Mucosa of gallbladder (tissue), 1 donor: ENCODE results near the gene INSIG2. TPM values are rescaled to one million over a fixed set of nuclear protein-coding genes. Genes with fewer than 3 reads are reported as not detected.

Experiments
- DNase-seq: peaks from one replicate; pipeline ENCODE4 v3.0.0-alpha.2; 2020; ENCODE audit warnings: low spot score
- total RNA-seq: library from RNA; stranded (reverse); gene quantifications from one replicate; pipeline ENCODE4 v1.2.1, GENCODE V29; 2021
- donor health status: DM: no; HTN: no; CAD: no.

INSIG2 gene
- total RNA-seq, 1 donor from 2014 or later: 42.7 TPM

- no peak for DNase-seq
Measured at GRCh38 chr2:118127250-118127649, 39.0 kb downstream of the INSIG2 start.

GRCh38 chr2:118128826-118129225, 40.6 kb downstream of the INSIG2 start:
- DNase-seq: no peak

GRCh38 chr2:118130385-118130784, 42.1 kb downstream of the INSIG2 start:
- no peak for DNase-seq

GRCh38 chr2:118131771-118132170, 43.5 kb downstream of the INSIG2 start:
- no peak for DNase-seq

- DNase-seq: no peak
Measured at GRCh38 chr2:118133916-118134315, 45.6 kb downstream of the INSIG2 start.

- DNase-seq: no peak
Measured at GRCh38 chr2:118134650-118135049, 46.4 kb downstream of the INSIG2 start.

- DNase-seq: no peak
Measured at GRCh38 chr2:118145207-118145606, 56.9 kb downstream of the INSIG2 start.

- no peak for DNase-seq
Measured at GRCh38 chr2:118145806-118146205, 57.5 kb downstream of the INSIG2 start.

- DNase-seq: no peak
Measured at GRCh38 chr2:118146315-118147283, 58.3 kb downstream of the INSIG2 start.

- DNase-seq: no peak
Measured at GRCh38 chr2:118148133-118148532, 59.9 kb downstream of the INSIG2 start.

GRCh38 chr2:118148809-118149208, 60.5 kb downstream of the INSIG2 start:
- DNase-seq: no peak

GRCh38 chr2:118150294-118150693, 62.0 kb downstream of the INSIG2 start:
- DNase-seq: no peak

GRCh38 chr2:118151831-118152230, 63.6 kb downstream of the INSIG2 start:
- no peak for DNase-seq

- no peak for DNase-seq
Measured at GRCh38 chr2:118153433-118153832, 65.2 kb downstream of the INSIG2 start.

- DNase-seq: no peak
Measured at GRCh38 chr2:118154176-118154575, 65.9 kb downstream of the INSIG2 start.

Other genes with a start within 250 kb of the INSIG2 start
- 34.6 TPM for gene CCDC93, start 74.4 kb upstream of the INSIG2 start, total RNA-seq